ENCODE data around the gene MEI1.

Gene MEI1

GRCh38 chr22:41815716-41816115, 116.4 kb downstream of the MEI1 start:
- no peak overlapping the region for H2AFZ ChIP-seq (ENCODE audit: low read length)
- H3K9me2 ChIP-seq (replicated peaks; ENCODE audit: low read depth, low read length), result no peaks in the 10 kb centered on the region
- H3K9me3 ChIP-seq (ENCODE audit: insufficient read depth, low read depth, low read length), result no peaks in the 10 kb centered on the region
- no peak overlapping the region for H3K4me2 ChIP-seq (ENCODE audit: low read depth, low read length, poor library complexity, severe bottlenecking)
- no peaks in the 10 kb centered on the region for H4K20me1 ChIP-seq (ENCODE audit: insufficient read depth, low read length, poor library complexity, severe bottlenecking)
- no peaks in the 10 kb centered on the region for H3F3A ChIP-seq (ENCODE audit: low read depth)
- H3K36me3 ChIP-seq (ENCODE audit: insufficient read depth, low read length), result peaks cover 43% of the 10 kb centered on the region; the same call in 1 of the 2 replicates
- H3K4me1 ChIP-seq (ENCODE audit: insufficient read depth, low read length, poor library complexity, severe bottlenecking), result no peaks in the 10 kb centered on the region
- no peak overlapping the region for H3K9ac ChIP-seq (ENCODE audit: low read depth, low read length, poor library complexity, severe bottlenecking)
- TF ChIP-seq EZH2phosphoT487 (IDR thresholded peaks at IDR 0.05; ENCODE audit: borderline replicate concordance), result no peak
- no peak for TF ChIP-seq CTCF (conservative IDR thresholded peaks at IDR 0.05; ENCODE audit: low read length)
- H3K79me2 ChIP-seq (ENCODE audit: insufficient read depth, low read length), result peaks cover 14% of the 10 kb centered on the region; the same call in 1 of the 2 replicates
- no peaks in the 10 kb centered on the region for H3K27me3 ChIP-seq (ENCODE audit: insufficient read depth, low read length, poor library complexity, severe bottlenecking)
- no peak overlapping the region for H3K4me3 ChIP-seq (ENCODE audit: low read length, poor library complexity, severe bottlenecking)

GRCh38 chr22:41816241-41816640, 116.9 kb downstream of the MEI1 start:
- Histone ChIP-seq H3K4me2 (ENCODE audit: low read depth, low read length, poor library complexity, severe bottlenecking) (no peak overlapping the region), H3K27me3 (ENCODE audit: insufficient read depth, low read length, poor library complexity, severe bottlenecking) (no peaks in the 10 kb centered on the region), H3F3A (ENCODE audit: low read depth) (no peaks in the 10 kb centered on the region), H3K4me1 (ENCODE audit: insufficient read depth, low read length, poor library complexity, severe bottlenecking) (no peaks in the 10 kb centered on the region), H4K20me1 (ENCODE audit: insufficient read depth, low read length, poor library complexity, severe bottlenecking) (no peaks in the 10 kb centered on the region), H3K36me3 (ENCODE audit: insufficient read depth, low read length) (peaks cover 43% of the 10 kb centered on the region; the same call in 1 of the 2 replicates), H3K9me2 (replicated peaks; ENCODE audit: low read depth, low read length) (no peaks in the 10 kb centered on the region), H3K9ac (ENCODE audit: low read depth, low read length, poor library complexity, severe bottlenecking) (no peak overlapping the region), H3K9me3 (ENCODE audit: insufficient read depth, low read depth, low read length) (no peaks in the 10 kb centered on the region), H3K4me3 (ENCODE audit: low read length, poor library complexity, severe bottlenecking) (no peak overlapping the region), H3K79me2 (ENCODE audit: insufficient read depth, low read length) (peaks cover 14% of the 10 kb centered on the region; the same call in 1 of the 2 replicates), H2AFZ (ENCODE audit: low read length) (no peak overlapping the region)
- TF ChIP-seq EZH2phosphoT487 (IDR thresholded peaks at IDR 0.05; ENCODE audit: borderline replicate concordance) (no peak), CTCF (conservative IDR thresholded peaks at IDR 0.05; ENCODE audit: low read length) (no peak)

- H3K4me1 ChIP-seq (ENCODE audit: insufficient read depth, low read length, poor library complexity, severe bottlenecking), result no peaks in the 10 kb centered on the region
- no peak for TF ChIP-seq EZH2phosphoT487 (IDR thresholded peaks at IDR 0.05; ENCODE audit: borderline replicate concordance)
- no peaks in the 10 kb centered on the region for H3K27me3 ChIP-seq (ENCODE audit: insufficient read depth, low read length, poor library complexity, severe bottlenecking)
- no peak overlapping the region for H2AFZ ChIP-seq (ENCODE audit: low read length)
- H3K79me2 ChIP-seq (ENCODE audit: insufficient read depth, low read length), result peaks cover 14% of the 10 kb centered on the region; the same call in 1 of the 2 replicates
- H3K9me2 ChIP-seq (replicated peaks; ENCODE audit: low read depth, low read length), result no peaks in the 10 kb centered on the region
- peaks cover 43% of the 10 kb centered on the region; the same call in 1 of the 2 replicates for H3K36me3 ChIP-seq (ENCODE audit: insufficient read depth, low read length)
- no peak overlapping the region for H3K4me3 ChIP-seq (ENCODE audit: low read length, poor library complexity, severe bottlenecking)
- no peaks in the 10 kb centered on the region for H3F3A ChIP-seq (ENCODE audit: low read depth)
- no peak overlapping the region for H3K4me2 ChIP-seq (ENCODE audit: low read depth, low read length, poor library complexity, severe bottlenecking)
- H3K9me3 ChIP-seq (ENCODE audit: insufficient read depth, low read depth, low read length), result no peaks in the 10 kb centered on the region
- no peak overlapping the region for H3K9ac ChIP-seq (ENCODE audit: low read depth, low read length, poor library complexity, severe bottlenecking)
- H4K20me1 ChIP-seq (ENCODE audit: insufficient read depth, low read length, poor library complexity, severe bottlenecking), result no peaks in the 10 kb centered on the region
Measured at GRCh38 chr22:41816871-41817270, 117.6 kb downstream of the MEI1 start.

- no peaks in the 10 kb centered on the region for H4K20me1 ChIP-seq (ENCODE audit: insufficient read depth, low read length, poor library complexity, severe bottlenecking)
- H3K4me2 ChIP-seq (ENCODE audit: low read depth, low read length, poor library complexity, severe bottlenecking), result no peak overlapping the region
- H3K36me3 ChIP-seq (ENCODE audit: insufficient read depth, low read length), result peaks cover 40% of the 10 kb centered on the region; the same call in 1 of the 2 replicates
- no peaks in the 10 kb centered on the region for H3K9me2 ChIP-seq (replicated peaks; ENCODE audit: low read depth, low read length)
- no peak overlapping the region for H2AFZ ChIP-seq (ENCODE audit: low read length)
- H3K79me2 ChIP-seq (ENCODE audit: insufficient read depth, low read length), result peaks cover 10% of the 10 kb centered on the region; the same call in 1 of the 2 replicates
- no peak for TF ChIP-seq CTCF (conservative IDR thresholded peaks at IDR 0.05; ENCODE audit: low read length)
- TF ChIP-seq EZH2phosphoT487 (IDR thresholded peaks at IDR 0.05; ENCODE audit: borderline replicate concordance), result no peak
- no peaks in the 10 kb centered on the region for H3K9me3 ChIP-seq (ENCODE audit: insufficient read depth, low read depth, low read length)
- H3K27me3 ChIP-seq (ENCODE audit: insufficient read depth, low read length, poor library complexity, severe bottlenecking), result no peaks in the 10 kb centered on the region
- H3K4me1 ChIP-seq (ENCODE audit: insufficient read depth, low read length, poor library complexity, severe bottlenecking), result no peaks in the 10 kb centered on the region
- H3K9ac ChIP-seq (ENCODE audit: low read depth, low read length, poor library complexity, severe bottlenecking), result no peak overlapping the region
- no peak overlapping the region for H3K4me3 ChIP-seq (ENCODE audit: low read length, poor library complexity, severe bottlenecking)
- no peaks in the 10 kb centered on the region for H3F3A ChIP-seq (ENCODE audit: low read depth)
Measured at GRCh38 chr22:41818011-41818410, 118.7 kb downstream of the MEI1 start.

Measured in Loucy (cell line).